HG03159 (cell line): ENCODE data around the gene SMOC1.

Experiments
- ATAC-seq: cut with Tn5 transposase; IDR thresholded peaks from one replicate; pipeline ENCODE4 v1.9.1; 2021; ENCODE audit warnings: mild to moderate bottlenecking, moderate library complexity; ENCODE audit not compliant: unreplicated experiment

Gene SMOC1

DNA sequence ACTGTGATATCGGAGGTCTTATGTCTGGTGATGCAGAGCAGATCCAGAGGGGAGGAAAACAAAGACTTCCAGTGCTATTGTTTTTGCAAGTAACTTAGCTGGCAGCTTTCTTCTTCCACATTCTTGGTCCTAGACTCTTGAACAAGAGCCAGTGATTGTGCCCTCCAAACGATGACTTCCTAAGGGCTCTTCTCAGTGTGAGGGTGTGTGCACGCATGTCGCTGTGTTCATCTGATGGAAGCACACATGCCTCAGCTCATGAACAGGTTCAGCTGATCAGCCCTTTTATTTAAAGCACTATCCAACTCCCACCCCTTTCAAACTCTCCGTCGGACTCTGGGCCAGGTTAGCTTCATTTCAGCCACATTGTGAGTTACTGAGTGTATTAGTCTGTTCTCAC lies 59.5 kb downstream of the SMOC1 start:
- ATAC-seq = no peak

DNA sequence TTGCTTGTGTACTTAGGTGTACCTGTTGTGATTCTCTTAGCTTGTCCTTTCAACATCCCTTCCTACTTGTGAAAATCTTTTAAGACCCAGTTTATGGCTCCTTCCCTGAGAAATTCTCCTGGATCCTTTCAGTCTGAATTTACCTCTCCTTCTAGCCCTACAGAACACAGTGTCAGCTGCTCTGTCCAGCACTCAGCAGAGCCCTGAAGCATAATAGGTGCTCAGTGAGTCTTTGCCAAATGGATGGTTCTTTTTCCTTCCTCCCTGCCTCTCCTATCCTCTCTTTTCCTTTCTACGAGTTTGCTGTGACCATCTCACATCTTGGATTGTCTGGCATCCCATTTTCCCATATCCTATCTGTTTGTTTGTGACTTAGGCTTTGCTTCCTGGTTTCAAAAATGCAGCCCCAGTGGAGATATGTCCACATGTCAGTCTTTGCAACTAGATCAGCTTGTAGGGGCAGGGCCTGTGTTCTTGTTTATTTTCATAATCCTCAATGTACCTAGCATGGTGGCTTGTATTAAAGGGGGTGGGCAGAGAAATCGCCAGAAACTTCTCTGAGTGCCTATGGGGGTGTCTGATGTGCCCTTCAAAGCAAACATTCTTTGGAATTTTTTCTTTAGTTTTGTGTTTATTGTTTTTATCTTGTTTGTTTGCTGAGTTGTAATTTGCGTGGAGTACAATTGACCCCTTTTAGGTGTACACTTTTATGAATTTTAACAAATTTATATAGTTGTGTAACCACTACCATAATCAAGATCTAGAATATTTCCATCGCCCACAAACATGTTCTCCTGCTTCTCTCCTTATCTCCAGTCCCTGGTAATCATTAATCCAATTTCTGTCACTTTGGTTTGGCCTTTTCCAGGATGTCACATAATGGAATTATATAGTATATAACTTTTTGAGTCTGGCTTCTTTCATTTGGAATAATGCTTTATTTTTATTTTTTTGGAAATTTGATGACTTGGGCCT lies 62.8 kb downstream of the SMOC1 start:
- ATAC-seq = no peak

DNA sequence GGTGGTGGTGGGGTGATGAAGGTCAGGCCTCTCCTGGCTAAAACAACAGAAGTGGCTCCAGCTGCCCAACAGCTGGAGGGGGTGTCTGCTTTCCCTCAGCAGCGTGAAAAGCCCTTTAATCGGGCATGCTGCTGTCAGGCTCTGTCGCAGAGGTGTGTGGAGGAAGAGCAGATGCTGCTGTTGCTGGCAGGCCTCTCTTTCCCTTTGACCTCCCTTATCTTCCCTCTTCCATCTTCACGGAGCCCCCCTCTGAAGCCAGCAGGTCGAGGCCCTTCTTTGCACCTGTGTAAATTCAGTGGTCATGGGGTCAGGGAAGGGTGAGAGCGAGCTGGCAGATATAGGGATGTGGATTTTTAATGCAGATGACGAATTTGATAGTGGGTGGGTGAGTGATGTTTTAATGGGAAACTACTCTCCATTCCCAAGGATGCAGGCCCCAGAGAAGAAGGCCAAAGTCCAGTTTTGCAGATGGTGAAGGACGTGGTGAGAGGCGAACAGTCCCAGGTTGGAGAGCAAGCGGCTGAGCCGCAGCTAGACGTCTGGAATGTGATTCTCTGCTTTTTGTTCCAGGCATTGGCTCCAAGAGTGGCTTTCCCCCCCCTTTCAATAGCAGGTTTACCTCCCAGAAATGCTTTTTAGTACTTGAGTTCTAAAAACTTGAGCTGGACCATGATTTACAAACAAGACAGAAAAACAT lies 64.0 kb downstream of the SMOC1 start:
- ATAC-seq = no peak

DNA sequence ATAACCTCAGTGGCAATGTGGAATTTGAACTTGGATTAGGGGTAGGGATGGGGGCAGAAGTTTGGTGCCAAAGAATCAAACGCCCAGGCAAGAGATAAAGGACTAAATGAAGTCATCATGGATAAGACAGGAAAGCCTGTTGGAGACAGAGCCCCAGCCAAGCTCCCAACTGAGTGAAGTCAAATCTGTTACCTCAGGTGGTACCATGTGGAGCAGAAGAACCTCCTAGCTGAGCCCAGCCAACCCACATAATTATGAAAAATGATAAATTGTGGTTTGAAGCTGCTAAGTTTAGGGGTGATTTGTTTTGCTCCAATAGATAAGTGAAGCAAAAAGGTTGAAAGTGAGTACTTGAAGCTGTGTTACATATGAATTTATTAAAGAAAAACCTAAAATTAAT lies 66.1 kb downstream of the SMOC1 start:
- no peak for ATAC-seq

DNA sequence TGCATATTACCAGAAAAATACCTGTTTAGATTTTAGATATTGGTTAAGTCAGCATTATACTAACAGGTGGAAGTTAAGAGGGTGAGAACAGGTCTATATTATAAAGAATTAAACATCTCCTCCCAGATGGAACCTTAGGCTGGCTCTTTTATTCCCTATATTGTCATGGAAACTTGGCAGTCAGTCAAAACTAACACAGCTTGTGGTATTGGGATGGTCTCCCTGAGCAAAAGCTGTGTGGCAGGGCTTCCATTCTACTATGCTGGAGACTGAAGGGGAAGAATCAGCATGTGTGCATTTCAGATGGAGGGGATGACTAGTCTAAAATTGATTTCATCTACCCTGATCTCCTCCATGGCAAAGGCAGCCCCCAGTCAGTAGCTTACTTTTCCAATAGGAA lies 66.7 kb downstream of the SMOC1 start:
- ATAC-seq = no peak

DNA sequence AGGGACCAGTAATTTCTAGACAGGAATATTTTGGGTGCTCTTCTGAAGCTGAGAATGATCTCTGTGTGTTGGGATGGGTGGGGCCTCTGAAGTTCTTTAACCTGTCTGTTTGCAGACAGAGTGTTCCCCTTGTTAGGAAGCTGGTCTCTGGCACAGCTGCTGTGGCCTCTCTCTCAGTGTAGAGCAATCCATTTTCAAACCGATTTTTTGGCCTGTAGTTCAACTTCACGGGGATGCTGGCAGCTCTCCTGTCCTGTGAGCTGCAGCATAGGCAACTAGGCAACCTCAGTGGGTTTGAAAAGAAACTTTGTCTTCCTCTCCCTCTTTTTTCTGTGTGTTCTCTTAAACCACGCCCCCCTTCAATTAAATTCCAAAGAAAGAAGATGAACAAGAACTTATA lies 69.1 kb downstream of the SMOC1 start:
- ATAC-seq = no peak

DNA sequence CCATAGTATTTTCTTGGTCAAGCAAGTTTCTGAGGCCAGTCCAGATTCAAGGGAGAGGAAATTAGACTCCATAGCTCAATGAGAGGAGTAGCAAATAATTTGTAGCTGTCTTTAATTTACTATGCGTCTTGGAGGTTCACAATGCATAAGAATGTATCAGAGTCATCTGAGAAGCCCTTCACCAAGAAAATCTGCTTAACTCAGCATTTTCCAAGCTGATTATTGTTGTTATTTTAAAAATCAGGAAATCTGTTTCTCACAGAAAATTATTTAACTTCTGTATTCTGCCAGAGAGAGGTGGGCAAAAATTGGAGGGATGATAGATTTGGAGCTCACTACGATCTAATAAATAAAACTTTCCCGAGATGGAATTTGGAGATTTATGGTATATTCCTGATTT lies 72.0 kb downstream of the SMOC1 start:
- no peak for ATAC-seq

DNA sequence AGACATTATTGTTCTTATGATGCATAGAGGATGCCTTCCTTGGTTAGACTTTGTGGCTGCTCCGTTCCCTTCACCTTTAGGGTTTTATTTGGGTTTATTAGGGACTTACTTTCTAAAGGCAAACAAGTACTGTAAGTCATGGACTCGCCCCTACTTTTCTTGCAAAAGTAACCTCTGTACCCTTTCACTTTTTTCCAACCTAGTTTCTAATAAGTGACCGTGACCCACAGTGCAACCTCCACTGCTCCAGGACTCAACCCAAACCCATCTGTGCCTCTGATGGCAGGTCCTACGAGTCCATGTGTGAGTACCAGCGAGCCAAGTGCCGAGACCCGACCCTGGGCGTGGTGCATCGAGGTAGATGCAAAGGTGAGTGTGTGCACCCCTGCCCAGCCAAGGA lies 72.7 kb downstream of the SMOC1 start:
- no peak for ATAC-seq

DNA sequence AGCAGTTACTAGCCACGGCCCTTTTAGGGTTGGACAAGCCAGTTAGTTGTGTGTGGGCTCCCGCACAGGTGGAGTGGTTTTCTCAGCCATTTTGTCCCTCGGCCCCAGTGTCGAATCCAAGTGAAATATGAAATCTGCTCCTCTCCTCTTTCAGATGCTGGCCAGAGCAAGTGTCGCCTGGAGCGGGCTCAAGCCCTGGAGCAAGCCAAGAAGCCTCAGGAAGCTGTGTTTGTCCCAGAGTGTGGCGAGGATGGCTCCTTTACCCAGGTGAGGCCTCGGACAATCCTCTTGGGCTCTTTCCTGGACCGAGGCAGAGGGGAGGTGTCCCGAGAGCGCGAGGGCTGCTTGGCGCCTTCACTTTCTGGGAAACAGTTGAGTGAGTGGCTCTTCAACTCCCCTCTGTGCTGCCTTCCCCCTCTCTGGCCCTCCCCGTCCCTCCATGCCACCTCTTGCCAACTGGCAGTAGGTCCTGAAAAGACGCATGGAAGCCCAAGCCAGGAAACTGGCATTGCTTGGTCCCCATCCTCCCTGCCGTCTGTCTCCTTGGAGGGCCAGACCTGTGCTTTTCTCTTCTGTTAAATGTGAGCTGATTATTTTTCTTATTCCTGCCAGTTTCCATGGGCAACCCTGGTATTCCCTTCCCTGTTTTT lies 74.2 kb downstream of the SMOC1 start:
- ATAC-seq = no peak

DNA sequence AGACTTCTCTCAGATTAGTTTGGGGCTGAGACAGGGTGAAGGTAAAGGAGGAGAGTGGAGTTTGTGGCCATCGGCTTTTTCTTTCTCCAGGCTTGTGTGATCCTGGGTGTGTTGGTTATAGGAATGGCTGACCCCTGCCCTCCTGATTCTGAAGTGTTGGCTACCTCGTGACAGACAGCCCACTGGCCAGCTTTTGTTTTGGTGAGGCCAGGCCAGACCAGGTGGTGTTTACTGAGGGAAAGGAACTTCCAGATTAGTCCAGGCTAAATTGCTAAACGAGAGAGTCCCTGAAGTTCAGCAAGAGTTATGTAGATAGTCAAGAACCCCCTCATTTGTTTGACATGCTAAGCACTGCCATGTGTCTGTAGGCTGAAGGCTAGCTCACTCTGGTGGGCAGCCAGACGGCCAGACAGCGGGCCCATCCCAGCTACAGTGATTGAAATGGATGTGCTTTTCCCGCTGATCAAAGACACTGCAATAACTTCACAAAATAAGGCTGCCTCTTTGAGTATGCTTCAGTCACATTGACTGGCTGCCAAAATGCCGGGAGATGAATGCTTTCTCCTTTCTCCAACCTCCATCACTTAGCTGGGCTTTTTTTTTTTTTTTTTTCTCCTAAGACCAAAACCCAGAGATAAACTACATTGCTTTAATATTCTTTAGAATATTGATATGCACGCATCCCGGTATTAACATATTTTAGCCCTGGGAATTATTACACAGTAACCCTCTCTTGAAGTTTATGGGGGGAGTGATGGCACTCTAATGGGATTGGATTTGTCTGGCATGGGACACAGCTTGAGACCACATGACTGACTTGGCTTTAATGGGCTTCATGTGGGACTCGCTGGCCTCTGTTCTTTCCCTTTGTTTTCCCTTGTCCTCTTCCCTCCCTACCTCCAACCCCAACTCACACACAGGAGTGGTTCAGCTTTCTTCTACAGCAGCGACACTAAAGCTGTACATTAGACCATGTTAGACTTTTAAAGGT lies 76.9 kb downstream of the SMOC1 start:
- no peak for ATAC-seq

DNA sequence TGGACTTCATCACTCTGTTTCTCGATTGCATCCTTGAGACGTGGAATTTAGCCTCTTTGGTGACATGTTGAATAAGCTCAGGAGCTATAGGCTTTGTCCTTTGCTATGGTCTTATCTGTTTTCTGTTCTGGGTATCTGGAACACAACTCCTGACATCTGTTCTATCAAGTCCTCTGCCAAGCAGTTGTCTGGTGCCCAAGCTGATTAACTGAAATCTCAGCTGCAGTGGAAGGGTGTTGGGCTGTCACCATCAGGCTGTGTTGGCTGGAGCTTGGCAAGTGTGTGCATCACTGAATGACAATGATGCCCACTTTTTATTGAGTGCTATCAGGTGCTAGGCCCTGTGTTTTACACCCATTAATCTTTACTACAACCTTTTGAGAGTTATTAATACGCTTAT lies 77.8 kb downstream of the SMOC1 start:
- ATAC-seq = no peak

DNA sequence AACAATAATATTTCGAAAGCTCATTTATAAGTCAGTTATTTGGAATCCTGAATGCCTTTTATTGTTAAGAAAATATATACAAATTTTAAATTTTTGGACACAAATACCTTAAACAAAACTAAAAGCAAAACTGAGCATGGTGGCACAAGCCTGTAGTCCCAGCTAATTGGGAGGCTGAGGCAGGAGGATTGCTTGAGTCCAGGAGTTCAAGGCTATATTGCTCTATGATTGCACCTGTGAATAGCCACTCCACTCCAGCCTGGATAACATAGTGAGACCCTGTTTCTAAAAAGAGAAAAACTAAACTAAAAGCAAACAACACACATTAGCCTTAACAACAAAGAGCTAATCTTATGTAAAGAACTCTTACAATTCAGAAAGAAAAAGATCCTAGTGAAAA lies 78.8 kb downstream of the SMOC1 start:
- no peak for ATAC-seq

DNA sequence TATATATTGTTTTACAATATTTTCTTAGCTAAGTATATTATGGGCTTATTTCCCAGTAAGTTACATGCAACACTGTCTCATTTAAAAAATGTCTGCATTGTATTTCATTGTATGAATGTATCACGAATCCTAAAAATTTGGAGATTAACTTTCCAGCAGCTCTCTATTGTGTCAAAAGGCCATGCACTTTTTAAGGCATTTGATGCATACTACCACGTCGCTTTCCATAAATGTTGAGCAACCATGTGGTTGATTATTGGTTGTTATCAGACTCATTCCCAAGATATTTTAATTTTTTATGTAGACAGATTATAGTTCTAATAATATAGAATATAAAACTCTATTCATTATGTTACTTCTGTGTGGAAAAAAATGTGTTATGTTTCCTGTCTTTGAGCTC lies 79.9 kb downstream of the SMOC1 start:
- ATAC-seq = no peak

DNA sequence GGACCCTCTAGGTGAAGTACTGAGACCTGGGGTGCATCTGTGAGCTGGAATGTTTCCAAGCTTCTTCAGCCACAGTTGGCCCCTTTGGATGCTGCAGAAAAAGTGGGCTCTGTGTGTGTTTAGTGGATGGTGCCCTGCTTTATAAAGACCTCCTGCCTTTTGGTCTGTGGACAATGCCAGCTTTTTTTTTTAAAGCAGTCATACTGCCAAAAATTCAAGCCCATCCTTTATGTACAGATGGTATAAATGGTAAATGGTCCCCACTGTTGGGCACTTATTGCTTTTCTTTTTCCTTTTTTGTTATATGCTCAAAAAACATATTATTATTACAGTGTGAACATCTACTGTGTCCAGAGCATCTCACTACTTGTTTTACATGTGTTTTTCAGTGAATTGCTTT lies 81.1 kb downstream of the SMOC1 start:
- no peak for ATAC-seq

DNA sequence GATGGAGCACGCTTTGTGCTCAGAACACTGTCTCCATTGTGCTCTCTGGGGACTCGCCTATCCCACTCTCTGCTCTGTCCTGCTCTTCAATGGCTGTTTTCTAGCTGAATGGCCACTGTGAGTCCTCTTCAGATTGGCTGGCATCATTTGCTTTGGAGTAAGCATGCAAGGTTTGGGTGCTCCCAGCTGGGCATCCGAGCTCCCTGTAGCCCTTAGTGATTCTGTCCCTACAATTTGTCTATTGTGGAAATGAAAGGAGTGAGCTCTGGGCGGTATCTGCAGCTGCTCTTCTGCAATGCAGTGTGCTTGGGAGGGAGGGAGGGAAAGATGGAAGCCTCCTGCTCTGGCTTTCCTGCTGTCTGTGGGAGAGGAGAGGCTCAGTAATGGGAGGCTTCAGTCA lies 84.8 kb downstream of the SMOC1 start:
- ATAC-seq = no peak

DNA sequence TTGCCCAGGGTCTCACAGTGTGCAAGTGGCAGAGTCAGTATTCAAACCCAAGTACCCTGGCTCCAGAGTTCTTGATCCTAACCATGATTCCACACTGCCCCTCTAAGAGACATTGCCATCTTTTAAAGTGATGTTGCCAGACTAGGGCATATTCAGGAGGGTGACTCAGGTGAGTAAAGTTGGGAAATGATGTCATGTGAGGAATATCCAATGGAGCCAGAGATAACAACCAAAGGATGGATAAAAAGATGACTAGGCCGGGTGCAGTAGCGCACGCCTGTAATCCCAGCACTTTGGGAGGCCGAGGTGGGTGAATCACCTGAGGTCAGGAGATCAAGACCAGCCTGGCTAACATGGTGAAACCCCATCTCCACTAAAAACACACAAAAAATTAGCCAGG lies 85.6 kb downstream of the SMOC1 start:
- ATAC-seq = no peak

DNA sequence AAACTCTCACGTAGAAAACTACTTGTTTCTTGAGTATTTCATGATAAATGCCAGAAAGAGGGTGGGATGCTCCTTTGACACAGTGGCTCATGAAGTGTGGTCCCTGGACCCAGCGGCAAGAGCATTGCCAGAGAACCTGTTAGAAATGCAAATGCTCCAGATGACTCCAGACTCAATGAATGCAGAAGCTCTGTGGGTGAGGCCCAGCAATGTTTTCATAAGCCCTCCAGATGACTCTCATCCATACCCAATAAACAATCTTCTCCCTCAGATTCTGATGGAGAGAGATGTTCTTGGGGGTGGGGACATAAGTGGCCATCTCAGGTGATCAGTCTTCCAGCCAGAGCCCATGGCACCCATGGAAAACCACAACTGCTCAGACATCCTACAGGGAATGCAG lies 88.9 kb downstream of the SMOC1 start:
- no peak for ATAC-seq

DNA sequence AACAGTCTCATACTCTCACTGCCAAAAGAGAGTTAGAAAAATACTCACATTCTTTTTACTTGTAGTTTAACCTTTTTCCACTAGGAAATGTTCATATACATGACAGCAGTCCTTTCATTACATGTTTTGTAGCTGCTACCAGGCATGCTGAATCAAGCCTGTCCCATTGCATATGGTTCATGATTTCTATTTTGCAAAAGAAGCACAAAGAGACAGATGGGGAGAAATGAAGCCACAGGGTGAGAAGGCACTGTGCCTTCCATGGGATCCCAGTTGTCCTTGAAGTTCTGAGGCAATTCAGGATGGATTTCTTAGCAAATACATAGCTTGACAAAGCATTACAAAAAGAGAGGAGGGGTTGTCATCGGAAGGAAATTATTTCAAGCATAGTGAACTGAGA lies 89.5 kb downstream of the SMOC1 start:
- no peak for ATAC-seq

DNA sequence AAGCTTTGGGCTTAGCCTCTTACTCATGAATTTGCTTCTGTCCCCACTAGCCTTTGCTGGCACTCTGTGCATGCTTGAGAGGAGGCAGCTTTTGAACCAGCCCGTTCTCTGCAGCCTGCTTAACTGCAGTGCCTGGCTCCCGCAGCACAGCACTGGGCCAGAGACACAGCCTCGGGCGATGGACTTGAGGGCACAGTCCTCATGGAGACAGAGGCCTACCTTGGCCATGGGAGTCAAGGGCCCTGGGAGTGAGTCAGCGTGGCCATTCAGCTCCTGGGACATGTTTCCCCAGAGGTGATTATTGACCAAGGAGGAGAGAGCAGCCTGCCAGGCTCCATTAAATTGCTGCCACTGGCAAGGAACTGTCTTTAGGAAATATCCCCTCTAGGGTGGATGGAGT lies 93.5 kb downstream of the SMOC1 start:
- no peak for ATAC-seq

DNA sequence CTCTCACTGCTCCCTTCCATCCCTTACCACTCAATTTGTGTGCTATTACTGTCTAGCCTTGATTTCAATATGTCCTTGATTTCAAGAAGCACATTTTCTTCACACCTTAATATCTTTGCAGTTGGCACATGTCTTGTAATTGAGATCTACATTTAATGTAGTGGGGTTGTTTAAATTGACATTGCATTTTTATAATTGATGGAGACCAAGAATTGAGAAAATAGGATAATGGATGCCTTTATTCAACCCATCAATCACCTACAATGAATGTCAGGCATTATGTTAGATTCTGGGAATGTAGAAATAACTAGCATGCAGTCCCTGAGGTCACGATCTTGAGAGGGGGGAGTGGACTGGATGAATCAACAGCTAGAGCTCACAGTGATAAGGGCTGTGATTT lies 94.6 kb downstream of the SMOC1 start:
- no peak for ATAC-seq

DNA sequence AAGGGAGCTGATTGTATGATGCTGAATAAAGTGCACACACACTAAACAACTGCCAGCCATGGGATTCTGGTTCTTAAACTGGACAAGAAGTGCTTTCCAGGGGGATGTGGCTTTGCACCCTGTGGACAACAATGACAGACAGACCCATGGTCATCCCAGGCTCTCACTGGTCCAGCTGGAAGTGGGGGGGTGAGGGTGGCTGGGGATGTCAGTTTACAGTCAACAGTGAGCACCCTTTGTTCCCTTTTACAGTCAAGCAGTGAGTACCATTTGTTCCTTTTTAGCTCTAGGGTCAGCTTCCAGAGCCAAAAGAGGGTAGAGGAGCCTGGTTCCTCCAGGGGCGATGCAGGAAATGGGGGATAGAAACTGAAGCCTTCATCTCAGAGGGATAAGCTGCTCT lies 100.7 kb downstream of the SMOC1 start:
- no peak for ATAC-seq
